ENCODE results near the gene WDTC1. TPM values are rescaled to one million over a fixed set of nuclear protein-coding genes. Genes with fewer than 3 reads are reported as not detected.
A peak's percentile ranks its signal among the peaks of the same experiment; 100 is the strongest.

The WDTC1 gene
- total and polyA plus RNA-seq, 2 of the 13 experiments (the other 11 are each of a cell fraction or from before 2014, with no cell fraction given), result 5.5 TPM

DNA sequence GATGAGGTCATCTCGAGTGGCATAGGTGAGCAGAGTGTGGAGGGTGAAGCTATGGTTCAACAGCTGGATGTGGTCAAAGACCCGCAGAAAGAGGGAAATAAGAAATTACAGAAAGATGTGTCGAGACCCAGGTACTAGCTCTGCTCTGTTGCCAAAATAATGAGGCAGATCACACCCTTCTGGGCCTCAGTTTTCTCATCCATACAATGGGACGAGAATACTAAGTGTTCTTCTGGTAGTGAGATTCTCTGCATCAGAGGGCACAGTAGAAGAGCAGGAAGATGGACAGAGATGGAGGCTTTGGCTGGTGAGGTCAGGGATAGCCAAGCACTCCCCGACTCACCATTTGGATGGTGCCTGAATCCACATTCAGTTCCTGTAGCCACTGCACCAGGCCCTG lies 121.3 kb downstream of the WDTC1 start:
- FAIRE-seq, result no peak
- TF ChIP-seq, protein P1, sequence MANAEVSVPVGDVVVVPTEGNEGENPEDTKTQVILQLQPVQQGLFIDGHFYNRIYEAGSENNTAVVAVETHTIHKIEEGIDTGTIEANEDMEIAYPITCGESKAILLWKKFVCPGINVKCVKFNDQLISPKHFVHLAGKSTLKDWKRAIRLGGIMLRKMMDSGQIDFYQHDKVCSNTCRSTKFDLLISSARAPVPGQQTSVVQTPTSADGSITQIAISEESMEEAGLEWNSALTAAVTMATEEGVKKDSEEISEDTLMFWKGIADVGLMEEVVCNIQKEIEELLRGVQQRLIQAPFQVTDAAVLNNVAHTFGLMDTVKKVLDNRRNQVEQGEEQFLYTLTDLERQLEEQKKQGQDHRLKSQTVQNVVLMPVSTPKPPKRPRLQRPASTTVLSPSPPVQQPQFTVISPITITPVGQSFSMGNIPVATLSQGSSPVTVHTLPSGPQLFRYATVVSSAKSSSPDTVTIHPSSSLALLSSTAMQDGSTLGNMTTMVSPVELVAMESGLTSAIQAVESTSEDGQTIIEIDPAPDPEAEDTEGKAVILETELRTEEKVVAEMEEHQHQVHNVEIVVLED (CRISPR knock-in tag; IDR thresholded peaks at IDR 0.05; ENCODE audit: borderline replicate concordance), result no peak
- TF ChIP-seq, protein P2, sequence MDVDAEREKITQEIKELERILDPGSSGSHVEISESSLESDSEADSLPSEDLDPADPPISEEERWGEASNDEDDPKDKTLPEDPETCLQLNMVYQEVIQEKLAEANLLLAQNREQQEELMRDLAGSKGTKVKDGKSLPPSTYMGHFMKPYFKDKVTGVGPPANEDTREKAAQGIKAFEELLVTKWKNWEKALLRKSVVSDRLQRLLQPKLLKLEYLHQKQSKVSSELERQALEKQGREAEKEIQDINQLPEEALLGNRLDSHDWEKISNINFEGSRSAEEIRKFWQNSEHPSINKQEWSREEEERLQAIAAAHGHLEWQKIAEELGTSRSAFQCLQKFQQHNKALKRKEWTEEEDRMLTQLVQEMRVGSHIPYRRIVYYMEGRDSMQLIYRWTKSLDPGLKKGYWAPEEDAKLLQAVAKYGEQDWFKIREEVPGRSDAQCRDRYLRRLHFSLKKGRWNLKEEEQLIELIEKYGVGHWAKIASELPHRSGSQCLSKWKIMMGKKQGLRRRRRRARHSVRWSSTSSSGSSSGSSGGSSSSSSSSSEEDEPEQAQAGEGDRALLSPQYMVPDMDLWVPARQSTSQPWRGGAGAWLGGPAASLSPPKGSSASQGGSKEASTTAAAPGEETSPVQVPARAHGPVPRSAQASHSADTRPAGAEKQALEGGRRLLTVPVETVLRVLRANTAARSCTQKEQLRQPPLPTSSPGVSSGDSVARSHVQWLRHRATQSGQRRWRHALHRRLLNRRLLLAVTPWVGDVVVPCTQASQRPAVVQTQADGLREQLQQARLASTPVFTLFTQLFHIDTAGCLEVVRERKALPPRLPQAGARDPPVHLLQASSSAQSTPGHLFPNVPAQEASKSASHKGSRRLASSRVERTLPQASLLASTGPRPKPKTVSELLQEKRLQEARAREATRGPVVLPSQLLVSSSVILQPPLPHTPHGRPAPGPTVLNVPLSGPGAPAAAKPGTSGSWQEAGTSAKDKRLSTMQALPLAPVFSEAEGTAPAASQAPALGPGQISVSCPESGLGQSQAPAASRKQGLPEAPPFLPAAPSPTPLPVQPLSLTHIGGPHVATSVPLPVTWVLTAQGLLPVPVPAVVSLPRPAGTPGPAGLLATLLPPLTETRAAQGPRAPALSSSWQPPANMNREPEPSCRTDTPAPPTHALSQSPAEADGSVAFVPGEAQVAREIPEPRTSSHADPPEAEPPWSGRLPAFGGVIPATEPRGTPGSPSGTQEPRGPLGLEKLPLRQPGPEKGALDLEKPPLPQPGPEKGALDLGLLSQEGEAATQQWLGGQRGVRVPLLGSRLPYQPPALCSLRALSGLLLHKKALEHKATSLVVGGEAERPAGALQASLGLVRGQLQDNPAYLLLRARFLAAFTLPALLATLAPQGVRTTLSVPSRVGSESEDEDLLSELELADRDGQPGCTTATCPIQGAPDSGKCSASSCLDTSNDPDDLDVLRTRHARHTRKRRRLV (CRISPR knock-in tag; IDR thresholded peaks at IDR 0.05), result no peak
- peak; percentile 80 for TF ChIP-seq ZNF629 (CRISPR knock-in tag; conservative IDR thresholded peaks at IDR 0.05)
- WGBS (ENCODE audit: low lambda C conversion rate), result 87% methylated on average over 5 of the region's 5 CpGs

More for the DNA sequence above, 121.3 kb downstream of the WDTC1 start:
- Histone ChIP-seq H4K20me1 (ENCODE audit: insufficient read depth, low read length) (no peaks in the 10 kb centered on the region), H3K4me1 (ENCODE audit: insufficient read depth, low read length) (peaks cover 24% of the 10 kb centered on the region), H2AFZ (ENCODE audit: low read length) (no peak overlapping the region), H3K4me3 (replicated peaks in 1 of 3; ENCODE audit: insufficient read depth in 1 of 3, low read depth in 2 of 3, low read length in 3 of 3) (no peak overlapping the region), H3K9me3 (ENCODE audit: low read length) (no peaks in the 10 kb centered on the region), H3K27ac (ENCODE audit: extremely low read length, insufficient read depth, low read length) (no peak overlapping the region), H3K4me2 (ENCODE audit: low read depth, low read length) (no peak overlapping the region), H3K79me2 (ENCODE audit: insufficient read depth, low read length) (no peaks in the 10 kb centered on the region), H3K9ac (ENCODE audit: insufficient read depth, low read depth, low read length) (no peak overlapping the region), H3K36me3 (replicated peaks in 1 of 2; ENCODE audit: control insufficient read depth in 1 of 2, insufficient read depth in 2 of 2, low read length in 2 of 2) (0 out of 5 replicates have a peak, but pooled peaks cover 0 to 2% of the 10 kb centered on the region in 2 experiments), H3K27me3 (ENCODE audit: control insufficient read depth in 1 of 2, insufficient read depth in 2 of 2, low read length in 2 of 2) (no peaks in the 10 kb centered on the region)
- in situ Hi-C loops (cut with HindIII; ENCODE audit: extremely low pct_ligation_motif_present, low pct_unique_long_range_greater_than_20kb) (loop anchor here (5.0 kb wide), 1 partner anchor 37 kb away; the partner anchor contains the start of gene GPR3), intact Hi-C loops (cut with micrococcal nuclease; ENCODE audit: unreplicated experiment) (no loop called here)
- no peak for ATAC-seq
- ChIA-PET POLR2A (interaction anchor here (1.0 kb wide), 1 partner anchor 12 kb away, joined by 3 read pairs; no protein-coding TSS in a partner anchor), CTCF (ENCODE audit: low intra/inter-chr PET ratio, low total read pairs) (no interaction called here)
- no TSS peak for BruUV-seq (replicated peaks)
- no peak for DNase-seq (ENCODE audit: low spot score)
